Middle frontal gyrus (tissue), 1 donor: Measurements from ENCODE around the gene FAM193A.
"Not testable (repeated sequence)": the region's sequence is repeated elsewhere in the genome, so short reads cannot be mapped to it uniquely, and the experiment has no call there.

Experiments
- DNase-seq: peaks from one replicate; pipeline ENCODE4 v3.0.0-alpha.2; 2015; ENCODE audit warnings: low spot score; ENCODE audit errors: extremely low spot score

The FAM193A gene

GRCh38 chr4:2768124-2768523 lies 231.7 kb downstream of the FAM193A start:
- no peak for DNase-seq

DNA sequence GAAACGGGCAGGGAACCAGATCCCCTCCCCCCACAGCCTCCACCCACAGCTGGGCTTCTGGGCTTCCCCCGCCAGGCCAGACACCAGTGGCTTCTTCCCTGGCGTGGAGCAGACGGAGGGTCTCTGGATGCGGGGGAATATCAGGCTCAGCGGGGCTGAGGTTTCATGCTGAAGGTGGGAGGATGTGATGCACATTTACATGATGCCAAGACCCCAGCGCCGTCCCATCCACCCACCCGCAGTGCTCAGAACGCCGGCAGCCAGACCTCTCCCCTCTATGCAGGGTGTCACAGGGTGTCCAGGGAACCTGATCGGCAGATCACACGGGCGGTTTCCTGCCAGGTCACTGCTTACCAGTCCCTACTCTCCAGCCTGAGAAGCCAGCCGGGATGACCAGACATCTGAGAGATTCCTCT lies 232.5 kb downstream of the FAM193A start:
- DNase-seq = no peak

- no peak for DNase-seq
These were observed 234.8 kb downstream of the FAM193A start for GRCh38 chr4:2771264-2771663.

- not testable (repeated sequence) for DNase-seq
These were observed 244.2 kb downstream of the FAM193A start for GRCh38 chr4:2780643-2781042.

DNA sequence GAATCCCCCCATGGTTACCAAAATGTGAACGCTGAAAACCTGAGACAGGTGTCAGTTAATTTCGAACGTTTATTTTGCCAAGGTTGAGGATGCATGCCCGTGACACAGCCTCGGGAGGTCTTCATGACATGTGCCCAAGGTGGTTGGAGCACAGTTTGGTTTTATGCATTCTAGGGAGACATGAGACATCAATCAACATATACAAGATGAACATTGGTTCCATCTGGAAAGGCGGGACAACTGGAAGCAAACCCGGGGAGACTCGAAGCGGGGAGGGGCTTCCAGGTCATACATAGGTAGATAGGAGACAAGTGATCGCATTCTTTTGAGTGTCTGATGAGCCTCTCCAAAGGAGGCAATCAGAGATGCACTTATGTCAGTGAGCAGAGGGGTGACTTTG lies 245.5 kb downstream of the FAM193A start:
- DNase-seq = no peak
